Measurements from ENCODE around the gene FAM227B. TPM values are rescaled to one million over a fixed set of nuclear protein-coding genes. Genes with fewer than 3 reads are reported as not detected.
"Not testable (repeated sequence)": the region's sequence is repeated elsewhere in the genome, so short reads cannot be mapped to it uniquely, and the experiment has no call there.

The FAM227B gene
- total RNA-seq, 1 donor from 2014 or later, result 7.8 TPM

- H3K4me1 ChIP-seq (ENCODE audit: control insufficient read depth in 3 of 3, insufficient read depth in 3 of 3, low read length in 3 of 3), result no peaks in the 10 kb centered on the region
- H3K9ac ChIP-seq (ENCODE audit: low read depth in 1 of 3, low read length in 3 of 3), result no peak overlapping the region
- H3K27ac ChIP-seq (ENCODE audit: low read depth, low read length), result no peak overlapping the region
- H3K4me3 ChIP-seq (ENCODE audit: low read length in 3 of 3), result no peak overlapping the region
- H3K36me3 ChIP-seq (ENCODE audit: control insufficient read depth in 3 of 3, insufficient read depth in 3 of 3, low read length in 3 of 3), result no peaks in the 10 kb centered on the region
- no peaks in the 10 kb centered on the region for H3K9me3 ChIP-seq (ENCODE audit: control insufficient read depth in 3 of 3, low read length in 3 of 3)
- no peaks in the 10 kb centered on the region for H3K27me3 ChIP-seq (ENCODE audit: control insufficient read depth in 3 of 3, insufficient read depth in 3 of 3, low read length in 3 of 3)
Observed at GRCh38 chr15:49415149-49415548, 205.5 kb downstream of the FAM227B start.

GRCh38 chr15:49412797-49413196 lies 207.8 kb downstream of the FAM227B start:
- Histone ChIP-seq H3K9me3 (ENCODE audit: control insufficient read depth in 3 of 3, low read length in 3 of 3) (no peaks in the 10 kb centered on the region), H3K27ac (ENCODE audit: low read depth, low read length) (no peak overlapping the region), H3K4me3 (ENCODE audit: low read length in 3 of 3) (no peak overlapping the region), H3K27me3 (ENCODE audit: control insufficient read depth in 3 of 3, insufficient read depth in 3 of 3, low read length in 3 of 3) (no peaks in the 10 kb centered on the region), H3K4me1 (ENCODE audit: control insufficient read depth in 3 of 3, insufficient read depth in 3 of 3, low read length in 3 of 3) (no peaks in the 10 kb centered on the region), H3K36me3 (ENCODE audit: control insufficient read depth in 3 of 3, insufficient read depth in 3 of 3, low read length in 3 of 3) (no peaks in the 10 kb centered on the region), H3K9ac (ENCODE audit: low read depth in 1 of 3, low read length in 3 of 3) (no peak overlapping the region)

GRCh38 chr15:49410641-49411040 lies 210.0 kb downstream of the FAM227B start:
- Histone ChIP-seq H3K27ac (ENCODE audit: low read depth, low read length) (no peak overlapping the region), H3K9ac (ENCODE audit: low read depth in 1 of 3, low read length in 3 of 3) (no peak overlapping the region), H3K4me3 (ENCODE audit: low read length in 3 of 3) (no peak overlapping the region)

GRCh38 chr15:49406352-49407118 lies 214.1 kb downstream of the FAM227B start:
- H3K9me3 ChIP-seq (ENCODE audit: control insufficient read depth in 3 of 3, low read length in 3 of 3), result no peaks in the 10 kb centered on the region
- H3K27ac ChIP-seq (ENCODE audit: low read depth, low read length), result no peak overlapping the region
- no peaks in the 10 kb centered on the region for H3K36me3 ChIP-seq (ENCODE audit: control insufficient read depth in 3 of 3, insufficient read depth in 3 of 3, low read length in 3 of 3)
- no peaks in the 10 kb centered on the region for H3K27me3 ChIP-seq (ENCODE audit: control insufficient read depth in 3 of 3, insufficient read depth in 3 of 3, low read length in 3 of 3)
- H3K4me3 ChIP-seq (ENCODE audit: low read length in 3 of 3), result no peak overlapping the region
- H3K9ac ChIP-seq (ENCODE audit: low read depth in 1 of 3, low read length in 3 of 3), result no peak overlapping the region
- H3K4me1 ChIP-seq (ENCODE audit: control insufficient read depth in 3 of 3, insufficient read depth in 3 of 3, low read length in 3 of 3), result no peaks in the 10 kb centered on the region

More at GRCh38 chr15:49410641-49411040, 210.0 kb downstream of the FAM227B start:
- Histone ChIP-seq H3K4me1 (ENCODE audit: control insufficient read depth in 3 of 3, insufficient read depth in 3 of 3, low read length in 3 of 3) (no peaks in the 10 kb centered on the region), H3K36me3 (ENCODE audit: control insufficient read depth in 3 of 3, insufficient read depth in 3 of 3, low read length in 3 of 3) (no peaks in the 10 kb centered on the region), H3K9me3 (ENCODE audit: control insufficient read depth in 3 of 3, low read length in 3 of 3) (no peaks in the 10 kb centered on the region), H3K27me3 (ENCODE audit: control insufficient read depth in 3 of 3, insufficient read depth in 3 of 3, low read length in 3 of 3) (no peaks in the 10 kb centered on the region)

- not testable (repeated sequence) for H3K9ac ChIP-seq (ENCODE audit: low read depth in 1 of 3, low read length in 3 of 3); H3K27me3 ChIP-seq (ENCODE audit: control insufficient read depth in 3 of 3, insufficient read depth in 3 of 3, low read length in 3 of 3); H3K4me3 ChIP-seq (ENCODE audit: low read length in 3 of 3); H3K4me1 ChIP-seq (ENCODE audit: control insufficient read depth in 3 of 3, insufficient read depth in 3 of 3, low read length in 3 of 3); H3K27ac ChIP-seq (ENCODE audit: low read depth, low read length); H3K36me3 ChIP-seq (ENCODE audit: control insufficient read depth in 3 of 3, insufficient read depth in 3 of 3, low read length in 3 of 3); H3K9me3 ChIP-seq (ENCODE audit: control insufficient read depth in 3 of 3, low read length in 3 of 3)
Observed at GRCh38 chr15:49402515-49403296, 217.9 kb downstream of the FAM227B start.

- Histone ChIP-seq H3K4me3 (ENCODE audit: low read length in 3 of 3) (no peak overlapping the region), H3K27ac (ENCODE audit: low read depth, low read length) (no peak overlapping the region), H3K9ac (ENCODE audit: low read depth in 1 of 3, low read length in 3 of 3) (no peak overlapping the region), H3K27me3 (ENCODE audit: control insufficient read depth in 3 of 3, insufficient read depth in 3 of 3, low read length in 3 of 3) (no peaks in the 10 kb centered on the region), H3K36me3 (ENCODE audit: control insufficient read depth in 3 of 3, insufficient read depth in 3 of 3, low read length in 3 of 3) (no peaks in the 10 kb centered on the region), H3K9me3 (ENCODE audit: control insufficient read depth in 3 of 3, low read length in 3 of 3) (no peaks in the 10 kb centered on the region), H3K4me1 (ENCODE audit: control insufficient read depth in 3 of 3, insufficient read depth in 3 of 3, low read length in 3 of 3) (no peaks in the 10 kb centered on the region)
Observed at GRCh38 chr15:49387471-49387870, 233.1 kb downstream of the FAM227B start.

GRCh38 chr15:49383266-49383665 lies 237.4 kb downstream of the FAM227B start:
- Histone ChIP-seq H3K4me1 (ENCODE audit: control insufficient read depth in 3 of 3, insufficient read depth in 3 of 3, low read length in 3 of 3) (no peaks in the 10 kb centered on the region), H3K27me3 (ENCODE audit: control insufficient read depth in 3 of 3, insufficient read depth in 3 of 3, low read length in 3 of 3) (no peaks in the 10 kb centered on the region), H3K4me3 (ENCODE audit: low read length in 3 of 3) (no peak overlapping the region), H3K36me3 (ENCODE audit: control insufficient read depth in 3 of 3, insufficient read depth in 3 of 3, low read length in 3 of 3) (no peaks in the 10 kb centered on the region), H3K27ac (ENCODE audit: low read depth, low read length) (no peak overlapping the region), H3K9ac (ENCODE audit: low read depth in 1 of 3, low read length in 3 of 3) (no peak overlapping the region), H3K9me3 (ENCODE audit: control insufficient read depth in 3 of 3, low read length in 3 of 3) (no peaks in the 10 kb centered on the region)

- Histone ChIP-seq H3K27ac (ENCODE audit: low read depth, low read length) (no peak overlapping the region), H3K27me3 (ENCODE audit: control insufficient read depth in 3 of 3, insufficient read depth in 3 of 3, low read length in 3 of 3) (no peaks in the 10 kb centered on the region), H3K9me3 (ENCODE audit: control insufficient read depth in 3 of 3, low read length in 3 of 3) (no peaks in the 10 kb centered on the region), H3K9ac (ENCODE audit: low read depth in 1 of 3, low read length in 3 of 3) (no peak overlapping the region), H3K4me3 (ENCODE audit: low read length in 3 of 3) (no peak overlapping the region), H3K4me1 (ENCODE audit: control insufficient read depth in 3 of 3, insufficient read depth in 3 of 3, low read length in 3 of 3) (no peaks in the 10 kb centered on the region), H3K36me3 (ENCODE audit: control insufficient read depth in 3 of 3, insufficient read depth in 3 of 3, low read length in 3 of 3) (no peaks in the 10 kb centered on the region)
Observed at GRCh38 chr15:49382394-49382793, 238.2 kb downstream of the FAM227B start.

GRCh38 chr15:49380912-49381311 lies 239.7 kb downstream of the FAM227B start:
- Histone ChIP-seq H3K36me3 (ENCODE audit: control insufficient read depth in 3 of 3, insufficient read depth in 3 of 3, low read length in 3 of 3) (no peaks in the 10 kb centered on the region), H3K9ac (ENCODE audit: low read depth in 1 of 3, low read length in 3 of 3) (no peak overlapping the region), H3K27ac (ENCODE audit: low read depth, low read length) (no peak overlapping the region), H3K4me3 (ENCODE audit: low read length in 3 of 3) (no peak overlapping the region), H3K9me3 (ENCODE audit: control insufficient read depth in 3 of 3, low read length in 3 of 3) (no peaks in the 10 kb centered on the region), H3K4me1 (ENCODE audit: control insufficient read depth in 3 of 3, insufficient read depth in 3 of 3, low read length in 3 of 3) (no peaks in the 10 kb centered on the region), H3K27me3 (ENCODE audit: control insufficient read depth in 3 of 3, insufficient read depth in 3 of 3, low read length in 3 of 3) (no peaks in the 10 kb centered on the region)

GRCh38 chr15:49379996-49380395 lies 240.6 kb downstream of the FAM227B start:
- H3K9me3 ChIP-seq (ENCODE audit: control insufficient read depth in 3 of 3, low read length in 3 of 3), result no peaks in the 10 kb centered on the region
- H3K4me3 ChIP-seq (ENCODE audit: low read length in 3 of 3), result no peak overlapping the region
- no peaks in the 10 kb centered on the region for H3K27me3 ChIP-seq (ENCODE audit: control insufficient read depth in 3 of 3, insufficient read depth in 3 of 3, low read length in 3 of 3)
- H3K27ac ChIP-seq (ENCODE audit: low read depth, low read length), result no peak overlapping the region
- H3K36me3 ChIP-seq (ENCODE audit: control insufficient read depth in 3 of 3, insufficient read depth in 3 of 3, low read length in 3 of 3), result no peaks in the 10 kb centered on the region
- H3K9ac ChIP-seq (ENCODE audit: low read depth in 1 of 3, low read length in 3 of 3), result no peak overlapping the region
- H3K4me1 ChIP-seq (ENCODE audit: control insufficient read depth in 3 of 3, insufficient read depth in 3 of 3, low read length in 3 of 3), result no peaks in the 10 kb centered on the region
